Left lobe of liver (tissue), 2 donors: ENCODE measurements around the gene SOAT1. TPM values are rescaled to one million over a fixed set of nuclear protein-coding genes. Genes with fewer than 3 reads are reported as not detected.

Source experiments
- ATAC-seq: fragments of 200-7000 bp; cut with Tn5 transposase; one replicate; pipeline ENCODE4 v1.9.1; 2020; ENCODE audit warnings: mild to moderate bottlenecking, moderate library complexity
- DNase-seq: peaks from one replicate; pipeline ENCODE4 v3.0.0-alpha.2; 2020; ENCODE audit warnings: low spot score
- total RNA-seq: library from RNA; stranded (reverse); gene quantifications from one replicate; pipeline ENCODE4 v1.2.1, GENCODE V29; 2021
- donor health status: DM: no; HTN: no; CAD: no; lungs with moderate emphysema.
- donor health status: DM: no; HTN: yes; CAD: no.

Gene SOAT1
- total RNA-seq, 1 donor from 2014 or later: 13.9 TPM

GRCh38 chr1:179303200-179303785, 9.7 kb downstream of the SOAT1 start:
- ATAC-seq (no peak), DNase-seq (no peak)

- ATAC-seq (no peak), DNase-seq (no peak)
These were observed 11.9 kb downstream of the SOAT1 start for GRCh38 chr1:179305450-179305849.

DNA sequence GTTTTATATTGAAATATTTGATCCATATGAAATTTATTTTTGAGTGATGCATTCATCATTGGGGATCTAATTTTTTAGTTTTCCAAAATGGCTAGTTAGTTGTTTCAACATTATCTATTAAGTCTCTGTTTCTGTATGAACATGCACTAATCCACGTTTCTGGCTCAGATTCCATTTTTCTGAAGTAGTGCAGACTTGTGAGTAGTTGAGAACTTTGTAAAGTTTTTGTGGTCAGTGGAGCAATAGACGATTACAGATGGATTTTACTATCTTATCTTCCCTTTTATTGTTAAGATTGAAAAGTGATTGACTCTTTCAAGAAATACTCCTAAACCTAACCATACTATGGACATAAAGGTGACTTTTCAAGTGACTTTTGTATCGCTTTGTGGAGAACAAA, 16.7 kb downstream of the SOAT1 start:
- DNase-seq: no peak
- no peak for ATAC-seq

DNA sequence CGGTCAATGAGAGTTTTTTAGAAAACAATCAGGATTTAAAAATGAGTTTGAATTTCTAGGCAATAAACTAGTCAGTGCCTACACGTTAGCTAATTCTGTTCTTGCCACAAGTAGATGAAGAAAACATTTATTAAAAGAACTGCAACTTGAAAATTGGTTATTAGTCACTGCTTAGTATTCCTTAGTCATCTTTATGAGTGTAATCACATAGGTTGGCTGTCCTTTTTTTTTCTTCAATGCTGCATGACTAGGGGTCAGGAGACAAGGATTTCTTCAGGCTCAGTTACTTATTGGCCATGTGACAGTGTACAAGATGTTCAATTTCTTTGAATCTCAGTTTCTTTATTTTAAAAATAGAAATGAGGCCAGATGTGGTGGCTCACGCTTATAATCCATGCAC, 17.1 kb downstream of the SOAT1 start:
- DNase-seq (no peak), ATAC-seq (no peak)

- no peak for ATAC-seq
- DNase-seq: no peak
These were observed 17.6 kb downstream of the SOAT1 start for GRCh38 chr1:179311149-179311700.

- DNase-seq (no peak), ATAC-seq (no peak)
These were observed 19.4 kb downstream of the SOAT1 start for GRCh38 chr1:179313004-179313403.

DNA sequence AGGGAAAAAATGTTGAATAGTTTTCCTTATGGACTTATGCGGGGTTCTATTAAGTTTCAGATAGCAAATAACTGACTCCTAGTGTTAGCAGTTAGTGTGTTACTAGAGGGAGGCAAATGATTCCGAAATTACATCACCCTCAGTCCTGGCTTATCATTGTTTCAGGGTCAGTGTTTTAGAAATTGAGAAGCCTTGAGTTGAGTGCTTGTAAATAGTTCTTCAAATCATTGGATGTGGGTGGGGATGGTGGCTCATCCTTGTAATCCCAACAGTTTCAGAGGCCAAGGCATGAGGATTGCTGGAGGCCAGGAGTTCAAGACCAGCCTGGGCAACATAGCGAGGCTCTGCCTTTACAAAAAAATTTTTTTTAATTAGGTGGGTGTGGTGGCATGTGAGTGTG, 21.3 kb downstream of the SOAT1 start:
- no peak for DNase-seq
- ATAC-seq: no peak

DNA sequence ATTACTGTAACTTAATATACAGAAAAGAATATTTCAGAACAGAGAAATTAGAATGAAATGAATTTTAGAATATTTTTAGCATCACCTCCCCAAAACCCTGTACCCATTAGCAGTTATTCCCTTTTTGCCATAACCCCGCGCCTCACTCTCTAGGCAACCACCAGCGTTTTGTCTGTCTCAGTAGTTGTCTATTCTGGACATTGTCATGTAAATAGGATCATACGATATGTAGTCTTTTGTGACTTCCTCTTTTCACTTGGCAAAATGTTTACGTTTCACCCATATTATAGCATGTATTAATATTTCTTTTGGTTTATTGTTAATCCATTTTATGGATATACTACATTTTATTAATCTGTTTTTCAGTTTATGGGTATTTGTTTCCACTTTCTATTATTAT, 24.9 kb downstream of the SOAT1 start:
- DNase-seq (no peak), ATAC-seq (no peak)

DNA sequence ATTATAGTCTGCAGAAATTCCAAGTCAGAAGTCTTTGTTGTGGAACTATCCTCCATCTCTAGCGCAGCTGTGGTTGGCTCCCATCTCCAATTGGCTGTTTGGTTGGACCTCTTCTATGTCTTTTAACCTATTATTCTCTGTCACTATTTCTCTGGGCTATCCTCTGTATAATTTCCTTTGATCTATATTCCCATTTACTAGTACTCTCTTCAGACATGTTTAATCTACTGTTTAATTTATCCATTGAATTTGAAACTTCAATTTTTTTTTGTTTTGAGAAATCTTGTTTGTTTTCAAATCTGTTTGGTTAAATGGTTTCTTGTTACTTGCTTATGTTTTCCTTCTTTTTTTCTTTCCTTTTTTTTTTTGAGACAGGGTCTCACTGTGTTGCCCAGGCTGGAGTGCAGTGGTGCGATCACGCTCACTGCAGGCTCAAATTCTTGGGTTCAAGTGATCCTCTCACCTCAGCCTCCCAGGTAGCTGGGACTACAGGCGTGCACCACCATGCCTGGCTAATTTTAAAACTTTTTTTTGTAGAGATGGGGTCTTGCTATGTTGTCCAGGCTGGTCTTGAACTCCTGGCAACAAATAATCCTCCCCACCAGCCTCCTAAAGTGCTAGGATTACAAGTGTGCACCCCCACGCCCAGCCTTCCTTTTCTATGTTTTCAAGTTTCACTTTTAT, 28.1 kb downstream of the SOAT1 start:
- ATAC-seq: no peak
- no peak for DNase-seq

DNA sequence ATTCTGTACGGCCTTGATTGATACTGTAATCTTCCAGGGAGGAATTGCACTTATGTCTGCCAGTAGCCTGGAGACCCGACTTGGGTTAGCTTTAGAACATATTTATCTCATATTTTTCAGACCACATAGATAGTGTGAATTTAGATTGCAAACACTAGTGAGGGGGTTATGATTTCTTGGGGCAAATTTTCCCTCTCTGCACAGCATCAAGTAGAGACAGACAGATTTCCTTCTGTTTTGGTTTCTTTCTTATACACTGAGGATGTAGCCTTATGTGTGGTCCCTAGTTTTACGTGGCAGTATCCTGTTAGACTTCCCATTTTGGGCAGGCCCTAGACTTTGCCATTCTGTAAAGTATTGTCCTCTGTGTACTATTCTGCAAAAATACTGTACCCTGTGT, 29.0 kb downstream of the SOAT1 start:
- ATAC-seq (no peak), DNase-seq (no peak)

DNA sequence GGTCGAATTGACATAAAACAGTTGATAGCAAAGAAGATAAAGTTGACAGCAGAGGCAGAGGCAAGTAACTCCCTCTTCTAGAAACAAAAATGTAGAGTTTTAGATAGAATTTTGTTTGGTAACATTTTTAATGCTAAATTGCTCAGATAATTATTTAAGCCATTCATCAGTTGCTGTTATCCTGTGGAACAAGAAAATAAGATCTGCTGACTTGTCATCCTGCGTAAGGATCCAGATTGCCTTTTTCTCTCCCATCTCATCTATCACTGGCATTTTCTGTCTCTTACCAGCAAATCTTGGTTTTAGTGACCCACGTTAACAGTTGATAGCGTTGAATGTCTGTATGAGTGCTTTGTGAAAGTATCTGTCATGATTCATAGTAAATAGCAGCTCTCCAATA, 29.8 kb downstream of the SOAT1 start:
- DNase-seq (no peak), ATAC-seq (no peak)

DNA sequence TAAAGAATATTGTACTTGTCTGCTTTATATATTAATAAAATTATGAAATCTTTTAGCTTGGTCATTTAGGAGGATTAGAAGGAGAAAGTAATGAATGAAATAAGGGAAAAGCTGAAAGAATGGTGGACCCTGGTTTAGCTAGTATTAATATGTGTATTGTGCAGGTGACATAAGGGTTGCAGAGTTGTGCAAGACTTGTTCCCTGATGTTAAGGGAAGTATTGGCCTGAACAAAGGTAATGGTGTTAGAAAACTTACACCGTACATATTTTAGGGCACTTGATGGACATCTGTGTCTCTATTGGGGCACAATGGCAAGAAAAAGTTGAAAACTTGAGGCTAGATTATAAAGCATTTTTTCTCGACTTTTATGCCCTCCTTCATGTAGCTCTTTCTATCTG, 32.2 kb downstream of the SOAT1 start:
- DNase-seq: no peak

GRCh38 chr1:179326746-179327145, 33.1 kb downstream of the SOAT1 start:
- DNase-seq (no peak), ATAC-seq (no peak)

More for the DNA sequence above, 32.2 kb downstream of the SOAT1 start:
- ATAC-seq: no peak

DNA sequence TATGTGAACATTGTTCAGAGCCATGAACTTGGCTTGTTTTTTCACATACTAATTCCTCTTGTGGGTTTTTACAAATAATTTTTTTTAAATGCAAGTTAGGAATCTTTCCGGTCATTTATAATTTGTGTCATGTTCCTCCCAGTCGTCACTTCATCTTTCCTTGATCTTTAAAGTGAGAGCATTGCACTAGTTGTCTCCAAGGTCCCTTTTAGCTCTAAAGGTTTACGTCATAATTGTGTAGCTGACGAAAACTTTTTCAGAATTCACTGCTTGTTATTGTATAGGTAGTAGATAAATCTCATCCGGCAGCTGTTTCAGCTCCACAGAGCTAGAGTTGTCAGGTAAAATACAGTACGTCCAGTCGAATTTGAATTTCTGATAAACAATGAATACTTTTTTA, 33.6 kb downstream of the SOAT1 start:
- ATAC-seq (no peak), DNase-seq (no peak)

DNA sequence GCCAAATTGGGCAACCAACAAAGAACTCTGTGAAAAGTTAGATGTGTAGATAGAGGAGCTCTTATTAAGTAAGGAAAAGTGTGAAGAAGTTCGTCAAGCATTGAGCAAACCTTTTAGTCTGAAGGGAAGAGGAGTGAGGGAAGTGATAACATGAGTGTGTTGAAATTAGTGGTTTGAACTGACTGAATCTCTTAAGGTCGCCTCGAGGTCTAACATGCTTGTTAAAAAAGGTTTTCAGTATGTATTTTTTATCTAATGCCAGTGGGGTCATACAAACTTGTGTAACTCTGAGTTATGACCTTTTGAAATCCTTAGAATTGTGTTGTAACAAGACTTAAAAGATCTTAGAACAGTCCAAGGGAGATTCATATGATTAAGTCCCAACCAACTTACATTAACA, 34.1 kb downstream of the SOAT1 start:
- no peak for ATAC-seq

GRCh38 chr1:179329862-179330261, 36.3 kb downstream of the SOAT1 start:
- DNase-seq (no peak), ATAC-seq (no peak)

More for the DNA sequence above, 34.1 kb downstream of the SOAT1 start:
- DNase-seq: no peak

DNA sequence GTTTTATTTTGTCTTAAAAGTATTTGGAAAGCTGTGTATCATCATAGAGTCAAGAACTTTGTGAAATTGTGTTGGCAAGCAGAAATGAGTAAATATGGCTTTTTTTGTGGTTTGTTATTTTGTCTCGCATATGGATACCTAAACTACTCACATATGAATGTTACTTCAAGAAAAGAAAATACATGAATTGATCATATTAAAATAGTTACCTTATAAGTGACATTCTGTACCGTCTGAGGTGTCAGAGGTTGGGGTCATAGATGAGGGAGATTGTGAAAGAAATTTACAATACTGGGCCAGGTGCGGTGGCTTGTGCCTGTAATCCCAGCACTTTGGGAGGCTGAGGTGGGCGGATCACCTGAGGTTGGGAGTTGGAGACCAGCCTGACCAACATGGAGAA, 40.8 kb downstream of the SOAT1 start:
- no peak for ATAC-seq
- DNase-seq: no peak

- DNase-seq (no peak), ATAC-seq (no peak)
These were observed 43.7 kb downstream of the SOAT1 start for GRCh38 chr1:179337288-179337687.

GRCh38 chr1:179337942-179338560, 44.5 kb downstream of the SOAT1 start:
- ATAC-seq (no peak), DNase-seq (no peak)

DNA sequence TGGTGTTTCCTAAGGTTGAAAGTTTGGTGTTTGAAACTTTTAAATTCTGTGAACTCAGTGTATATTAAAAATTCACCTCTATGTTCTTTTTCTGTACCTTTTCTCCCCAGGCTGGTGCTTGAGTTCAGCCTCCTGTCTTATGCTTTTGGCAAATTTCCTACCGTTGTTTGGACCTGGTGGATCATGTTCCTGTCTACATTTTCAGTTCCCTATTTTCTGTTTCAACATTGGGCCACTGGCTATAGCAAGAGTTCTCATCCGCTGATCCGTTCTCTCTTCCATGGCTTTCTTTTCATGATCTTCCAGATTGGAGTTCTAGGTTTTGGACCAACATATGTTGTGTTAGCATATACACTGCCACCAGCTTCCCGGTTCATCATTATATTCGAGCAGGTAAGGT, 47.3 kb downstream of the SOAT1 start:
- DNase-seq (no peak), ATAC-seq (no peak)

DNA sequence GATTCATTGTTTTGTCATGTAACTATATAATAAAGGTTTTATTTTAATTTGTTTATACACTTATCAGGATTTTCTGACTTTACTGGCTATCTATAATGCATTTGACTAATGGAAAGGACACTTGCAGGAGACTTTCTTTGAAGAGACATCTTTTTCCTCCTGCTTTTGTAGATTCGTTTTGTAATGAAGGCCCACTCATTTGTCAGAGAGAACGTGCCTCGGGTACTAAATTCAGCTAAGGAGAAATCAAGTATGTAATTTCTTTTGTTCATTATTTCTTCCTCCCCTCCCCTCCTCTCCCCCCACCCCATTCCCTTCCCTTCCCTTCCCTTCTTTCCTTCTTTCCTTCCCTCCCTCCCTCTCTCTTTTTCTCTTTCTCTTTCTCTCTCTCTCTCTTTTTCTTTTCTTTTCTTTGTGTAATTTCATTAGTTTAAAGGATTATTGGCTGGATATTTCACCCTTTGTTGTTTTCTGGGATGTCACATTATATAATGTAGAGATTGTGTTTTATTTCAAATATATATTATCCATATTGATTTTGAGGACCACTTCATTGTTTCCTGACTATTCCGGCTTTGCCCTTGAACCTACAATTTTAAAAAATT, 48.4 kb downstream of the SOAT1 start:
- DNase-seq: no peak
- no peak for ATAC-seq
